Measurements from ENCODE around the gene DDB1. TPM values are rescaled to one million over a fixed set of nuclear protein-coding genes. Genes with fewer than 3 reads are reported as not detected.

DDB1 gene
- total and polyA plus RNA-seq, 9 of the 15 experiments (the other 6 are each of a cell fraction or from before 2014, with no cell fraction given), result 172 to 361 (median 266) TPM

- TF ChIP-seq RERE (CRISPR knock-in tag; IDR thresholded peaks at IDR 0.05; ENCODE audit: borderline replicate concordance), result no peak
- TF ChIP-seq, protein P1, sequence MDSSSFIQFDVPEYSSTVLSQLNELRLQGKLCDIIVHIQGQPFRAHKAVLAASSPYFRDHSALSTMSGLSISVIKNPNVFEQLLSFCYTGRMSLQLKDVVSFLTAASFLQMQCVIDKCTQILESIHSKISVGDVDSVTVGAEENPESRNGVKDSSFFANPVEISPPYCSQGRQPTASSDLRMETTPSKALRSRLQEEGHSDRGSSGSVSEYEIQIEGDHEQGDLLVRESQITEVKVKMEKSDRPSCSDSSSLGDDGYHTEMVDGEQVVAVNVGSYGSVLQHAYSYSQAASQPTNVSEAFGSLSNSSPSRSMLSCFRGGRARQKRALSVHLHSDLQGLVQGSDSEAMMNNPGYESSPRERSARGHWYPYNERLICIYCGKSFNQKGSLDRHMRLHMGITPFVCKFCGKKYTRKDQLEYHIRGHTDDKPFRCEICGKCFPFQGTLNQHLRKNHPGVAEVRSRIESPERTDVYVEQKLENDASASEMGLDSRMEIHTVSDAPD (CRISPR knock-in tag; IDR thresholded peaks at IDR 0.05), result no peak
- TF ChIP-seq TEAD1 (CRISPR knock-in tag; IDR thresholded peaks at IDR 0.05), result no peak; a peak in 1 of 4 replicates
- no peak for TF ChIP-seq STAT5B (CRISPR knock-in tag; IDR thresholded peaks at IDR 0.05)
- TF ChIP-seq HOXB6 (CRISPR knock-in tag; IDR thresholded peaks at IDR 0.05; ENCODE audit: borderline replicate concordance), result no peak
- TF ChIP-seq ZNF41 (CRISPR knock-in tag; conservative IDR thresholded peaks at IDR 0.05), result no peak
- TF ChIP-seq RBBP5 (IDR thresholded peaks at IDR 0.05; ENCODE audit: borderline replicate concordance, insufficient read depth, low read length, poor library complexity, severe bottlenecking), result no peak
- TF ChIP-seq, protein P2, sequence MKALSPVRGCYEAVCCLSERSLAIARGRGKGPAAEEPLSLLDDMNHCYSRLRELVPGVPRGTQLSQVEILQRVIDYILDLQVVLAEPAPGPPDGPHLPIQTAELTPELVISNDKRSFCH (CRISPR knock-in tag; IDR thresholded peaks at IDR 0.05), result no peak
- TF ChIP-seq, protein P2 (tag; IDR thresholded peaks at IDR 0.05), result peak; percentile 68
- TF ChIP-seq ZBTB2 (IDR thresholded peaks at IDR 0.05), result peak; percentile 88
- TF ChIP-seq BMI1 (IDR thresholded peaks at IDR 0.05; ENCODE audit: low read length), result no peak
- no peak for TF ChIP-seq CBX1 (IDR thresholded peaks at IDR 0.05; ENCODE audit: low read depth)
- no peak for TF ChIP-seq ZNF316 (IDR thresholded peaks at IDR 0.05)
- TF ChIP-seq ZMIZ1 (IDR thresholded peaks at IDR 0.05; ENCODE audit: low read depth in 2 of 2, low read length in 2 of 2), result peak in 1 of 2 experiments; percentile 55; a peak in 1 of 4 replicates
Observed at GRCh38 chr11:61342207-61342803, 9.4 kb upstream of the DDB1 start (continued).
